HepG2 (cell line): ENCODE measurements around the gene RAD23A. TPM values are rescaled to one million over a fixed set of nuclear protein-coding genes. Genes with fewer than 3 reads are reported as not detected.

Source experiments
- ADNP ChIP-seq: sonication (generic); formaldehyde crosslinking; IDR thresholded peaks from 2 replicates; pipeline ENCODE4 v1.4.0; 2020; ENCODE audit warnings: missing genetic modification reagents
- ASH2L ChIP-seq: fragments of 300-600, 200-600 bp; sonication (generic); IDR thresholded peaks from 2 replicates; pipeline ENCODE4 v1.7.0; 2017; ENCODE audit warnings: low read depth, mild to moderate bottlenecking, moderate library complexity, mixed read lengths, low read length; ENCODE audit not compliant: insufficient read length
- CBX5 ChIP-seq: sonication (generic); formaldehyde crosslinking; IDR thresholded peaks from 2 replicates; pipeline ENCODE4 v1.4.0; 2020; ENCODE audit warnings: missing genetic modification reagents, borderline replicate concordance
- CSRNP2 ChIP-seq: sonication (generic); formaldehyde crosslinking; conservative IDR thresholded peaks from 2 replicates; pipeline ENCODE4 v1.8.0; 2022; ENCODE audit warnings: low read depth, missing genetic modification reagents
- HOXD1 ChIP-seq: sonication (generic); formaldehyde crosslinking; IDR thresholded peaks from 2 replicates; pipeline ENCODE4 v1.5.0; 2020; ENCODE audit warnings: missing genetic modification reagents
- MAZ ChIP-seq, 2 experiments: sonication (generic) in 1 of 2; formaldehyde crosslinking in 1 of 2; IDR thresholded peaks; 2 replicates each; pipeline versions ENCODE4 v1.5.0 to v1.6.1; 2012 to 2020; ENCODE audit warnings: low read depth in 2 of 2, mild to moderate bottlenecking in 2 of 2, borderline replicate concordance in 1 of 2, improper control_type of control experiment in 1 of 2, low read length in 1 of 2, missing genetic modification reagents in 1 of 2, moderate library complexity in 1 of 2
- SALL1 ChIP-seq: sonication (generic); formaldehyde crosslinking; IDR thresholded peaks from 2 replicates; pipeline ENCODE4 v1.8.0; 2022; ENCODE audit warnings: mild to moderate bottlenecking, missing genetic modification reagents
- SCMH1 ChIP-seq: sonication (generic); formaldehyde crosslinking; IDR thresholded peaks from 2 replicates; pipeline ENCODE4 v1.9.0; 2021; ENCODE audit warnings: missing genetic modification reagents, mild to moderate bottlenecking, borderline replicate concordance
- SP2 ChIP-seq: sonication (generic); formaldehyde crosslinking; IDR thresholded peaks from 2 replicates; pipeline ENCODE4 v1.5.1; 2020; ENCODE audit warnings: mild to moderate bottlenecking, missing genetic modification reagents
- ZNF121 ChIP-seq: sonication (generic); formaldehyde crosslinking; IDR thresholded peaks from 2 replicates; pipeline ENCODE4 v1.5.0; 2020; ENCODE audit warnings: mild to moderate bottlenecking, missing genetic modification reagents
- ZNF572 ChIP-seq: sonication (generic); formaldehyde crosslinking; IDR thresholded peaks from 2 replicates; pipeline ENCODE4 v1.5.1; 2020; ENCODE audit warnings: mild to moderate bottlenecking, missing genetic modification reagents
- ZNF607 ChIP-seq: sonication (generic); formaldehyde crosslinking; IDR thresholded peaks from 2 replicates; pipeline ENCODE4 v1.5.1; 2020; ENCODE audit warnings: missing genetic modification reagents, mild to moderate bottlenecking, borderline replicate concordance
- ZNF619 ChIP-seq: sonication (generic); formaldehyde crosslinking; IDR thresholded peaks from 2 replicates; pipeline ENCODE4 v1.4.0; 2020; ENCODE audit warnings: mild to moderate bottlenecking, missing genetic modification reagents
- ZNF644 ChIP-seq: IDR thresholded peaks from 2 replicates; pipeline ENCODE4 v1.6.1; 2016; ENCODE audit warnings: low read depth
- polyA plus RNA-seq, 8 experiments: library from polyadenylated mRNA; depleted of rRNA in 3 of 8; stranded (reverse) in 7 of 8; unstranded in 1 of 8; fragments of >200 nt; fragmentation: Illumina TruSeq in 4 of 8; extraction: Trizol in 4 of 8; gene quantifications; 2 replicates each; pipeline versions ENCODE4 v1.2.1 to v1.2.3, GENCODE V29; 2011 to 2016; ENCODE audit warnings: low read depth in 4 of 8, missing spikeins in 1 of 8, mixed read lengths in 1 of 8; ENCODE audit not compliant: insufficient read depth in 1 of 8
- total RNA-seq, 5 experiments: library from RNA; depleted of rRNA; stranded (reverse); fragments of >200 nt; fragmentation: Illumina TruSeq; extraction: Trizol; gene quantifications; 2 replicates each; pipeline ENCODE4 v1.2.3, GENCODE V29; 2016; ENCODE audit warnings: low read depth in 1 of 5
- TF ChIP-seq, protein P1 (sequence below): sonication (generic); formaldehyde crosslinking; IDR thresholded peaks from 2 replicates; pipeline ENCODE4 v1.5.0; 2020; ENCODE audit warnings: mild to moderate bottlenecking, missing genetic modification reagents, moderate library complexity
- TF ChIP-seq, protein P2 (sequence below): sonication (generic); formaldehyde crosslinking; IDR thresholded peaks from 2 replicates; pipeline ENCODE4 v1.8.1; 2023; ENCODE audit warnings: mild to moderate bottlenecking, missing genetic modification reagents
- TF ChIP-seq, protein P3 (sequence below): sonication (generic); formaldehyde crosslinking; IDR thresholded peaks from 2 replicates; pipeline ENCODE4 v1.4.0; 2020; ENCODE audit warnings: missing genetic modification reagents, mild to moderate bottlenecking, borderline replicate concordance
- TF ChIP-seq, protein P4 (sequence below): sonication (generic); formaldehyde crosslinking; IDR thresholded peaks from 2 replicates; pipeline ENCODE4 v1.8.0; 2022; ENCODE audit warnings: missing genetic modification reagents, mild to moderate bottlenecking, inconsistent platforms, borderline replicate concordance

The RAD23A gene
- total and polyA plus RNA-seq, 2 of the 13 experiments (the other 11 are each of a cell fraction or from before 2014, with no cell fraction given): 42.5 to 54.2 TPM

- TF ChIP-seq ADNP (CRISPR knock-in tag) (no peak), SCMH1 (CRISPR knock-in tag) (no peak), SALL1 (CRISPR knock-in tag) (peak; percentile 88), ZNF572 (CRISPR knock-in tag) (no peak), HOXD1 (CRISPR knock-in tag) (peak; percentile 90), ZNF644 (CRISPR knock-in tag) (no peak), CSRNP2 (CRISPR knock-in tag) (no peak), ZNF607 (peak; percentile 86), ZNF619 (CRISPR knock-in tag) (no peak), SP2 (CRISPR knock-in tag) (peak; percentile 72), ASH2L (peak; percentile 69), ZNF121 (no peak), MAZ (IDR thresholded peaks at IDR 0.05; ENCODE audit: borderline replicate concordance, low read depth, low read length) (0 out of 2 replicates have a peak, but pooled peaks have one; percentile 39), MAZ (CRISPR knock-in tag; IDR thresholded peaks at IDR 0.05; ENCODE audit: low read depth) (peak; percentile 90), CBX5 (CRISPR knock-in tag) (peak; percentile 51; the same call in 1 of the 2 replicates)
- TF ChIP-seq, protein P1, sequence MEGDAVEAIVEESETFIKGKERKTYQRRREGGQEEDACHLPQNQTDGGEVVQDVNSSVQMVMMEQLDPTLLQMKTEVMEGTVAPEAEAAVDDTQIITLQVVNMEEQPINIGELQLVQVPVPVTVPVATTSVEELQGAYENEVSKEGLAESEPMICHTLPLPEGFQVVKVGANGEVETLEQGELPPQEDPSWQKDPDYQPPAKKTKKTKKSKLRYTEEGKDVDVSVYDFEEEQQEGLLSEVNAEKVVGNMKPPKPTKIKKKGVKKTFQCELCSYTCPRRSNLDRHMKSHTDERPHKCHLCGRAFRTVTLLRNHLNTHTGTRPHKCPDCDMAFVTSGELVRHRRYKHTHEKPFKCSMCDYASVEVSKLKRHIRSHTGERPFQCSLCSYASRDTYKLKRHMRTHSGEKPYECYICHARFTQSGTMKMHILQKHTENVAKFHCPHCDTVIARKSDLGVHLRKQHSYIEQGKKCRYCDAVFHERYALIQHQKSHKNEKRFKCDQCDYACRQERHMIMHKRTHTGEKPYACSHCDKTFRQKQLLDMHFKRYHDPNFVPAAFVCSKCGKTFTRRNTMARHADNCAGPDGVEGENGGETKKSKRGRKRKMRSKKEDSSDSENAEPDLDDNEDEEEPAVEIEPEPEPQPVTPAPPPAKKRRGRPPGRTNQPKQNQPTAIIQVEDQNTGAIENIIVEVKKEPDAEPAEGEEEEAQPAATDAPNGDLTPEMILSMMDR (CRISPR knock-in tag): 0 out of 2 replicates have a peak, but pooled peaks have one; percentile 6
- TF ChIP-seq, protein P2, sequence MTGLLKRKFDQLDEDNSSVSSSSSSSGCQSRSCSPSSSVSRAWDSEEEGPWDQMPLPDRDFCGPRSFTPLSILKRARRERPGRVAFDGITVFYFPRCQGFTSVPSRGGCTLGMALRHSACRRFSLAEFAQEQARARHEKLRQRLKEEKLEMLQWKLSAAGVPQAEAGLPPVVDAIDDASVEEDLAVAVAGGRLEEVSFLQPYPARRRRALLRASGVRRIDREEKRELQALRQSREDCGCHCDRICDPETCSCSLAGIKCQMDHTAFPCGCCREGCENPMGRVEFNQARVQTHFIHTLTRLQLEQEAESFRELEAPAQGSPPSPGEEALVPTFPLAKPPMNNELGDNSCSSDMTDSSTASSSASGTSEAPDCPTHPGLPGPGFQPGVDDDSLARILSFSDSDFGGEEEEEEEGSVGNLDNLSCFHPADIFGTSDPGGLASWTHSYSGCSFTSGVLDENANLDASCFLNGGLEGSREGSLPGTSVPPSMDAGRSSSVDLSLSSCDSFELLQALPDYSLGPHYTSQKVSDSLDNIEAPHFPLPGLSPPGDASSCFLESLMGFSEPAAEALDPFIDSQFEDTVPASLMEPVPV (CRISPR knock-in tag): no peak; the same call in 1 of the 2 replicates
- TF ChIP-seq, protein P3, sequence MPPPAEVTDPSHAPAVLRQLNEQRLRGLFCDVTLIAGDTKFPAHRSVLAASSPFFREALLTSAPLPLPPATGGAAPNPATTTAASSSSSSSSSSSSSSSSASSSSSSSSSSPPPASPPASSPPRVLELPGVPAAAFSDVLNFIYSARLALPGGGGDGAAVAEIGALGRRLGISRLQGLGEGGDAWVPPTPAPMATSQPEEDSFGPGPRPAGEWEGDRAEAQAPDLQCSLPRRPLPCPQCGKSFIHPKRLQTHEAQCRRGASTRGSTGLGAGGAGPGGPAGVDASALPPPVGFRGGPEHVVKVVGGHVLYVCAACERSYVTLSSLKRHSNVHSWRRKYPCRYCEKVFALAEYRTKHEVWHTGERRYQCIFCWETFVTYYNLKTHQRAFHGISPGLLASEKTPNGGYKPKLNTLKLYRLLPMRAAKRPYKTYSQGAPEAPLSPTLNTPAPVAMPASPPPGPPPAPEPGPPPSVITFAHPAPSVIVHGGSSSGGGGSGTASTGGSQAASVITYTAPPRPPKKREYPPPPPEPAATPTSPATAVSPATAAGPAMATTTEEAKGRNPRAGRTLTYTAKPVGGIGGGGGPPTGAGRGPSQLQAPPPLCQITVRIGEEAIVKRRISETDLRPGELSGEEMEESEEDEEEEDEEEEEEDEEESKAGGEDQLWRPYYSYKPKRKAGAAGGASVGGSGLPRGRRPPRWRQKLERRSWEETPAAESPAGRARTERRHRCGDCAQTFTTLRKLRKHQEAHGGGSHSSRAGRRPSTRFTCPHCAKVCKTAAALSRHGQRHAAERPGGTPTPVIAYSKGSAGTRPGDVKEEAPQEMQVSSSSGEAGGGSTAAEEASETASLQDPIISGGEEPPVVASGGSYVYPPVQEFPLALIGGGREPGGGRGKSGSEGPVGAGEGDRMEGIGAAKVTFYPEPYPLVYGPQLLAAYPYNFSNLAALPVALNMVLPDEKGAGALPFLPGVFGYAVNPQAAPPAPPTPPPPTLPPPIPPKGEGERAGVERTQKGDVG (CRISPR knock-in tag): no peak
- TF ChIP-seq, protein P4, sequence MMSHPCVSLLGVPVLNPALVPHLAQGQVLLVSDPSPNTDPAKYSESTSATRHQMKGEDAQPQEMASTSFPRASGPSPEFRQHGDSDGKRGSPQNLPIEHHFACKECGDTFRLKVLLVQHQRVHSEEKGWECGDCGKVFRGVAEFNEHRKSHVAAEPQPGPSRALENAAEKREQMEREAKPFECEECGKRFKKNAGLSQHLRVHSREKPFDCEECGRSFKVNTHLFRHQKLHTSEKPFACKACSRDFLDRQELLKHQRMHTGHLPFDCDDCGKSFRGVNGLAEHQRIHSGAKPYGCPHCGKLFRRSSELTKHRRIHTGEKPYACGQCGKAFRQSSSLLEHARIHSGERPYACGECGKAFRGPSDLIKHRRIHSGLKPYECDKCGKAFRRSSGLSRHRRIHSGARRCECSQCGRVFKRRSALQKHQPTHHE (CRISPR knock-in tag): peak; percentile 67; the same call in 1 of the 2 replicates
Observed at GRCh38 chr19:12945479-12946091, at the start of gene RAD23A (continued).
